H1 (cell line): Measurements from ENCODE around the gene C5. TPM values are rescaled to one million over a fixed set of nuclear protein-coding genes. Genes with fewer than 3 reads are reported as not detected.

Experiments
- CHD7 ChIP-seq: fragments of 300-600 bp; sonication (generic); IDR thresholded peaks from 2 replicates; pipeline ENCODE4 v1.7.1; 2012; ENCODE audit warnings: low read length, moderate library complexity, mild to moderate bottlenecking, inconsistent platforms; ENCODE audit not compliant: insufficient replicate concordance
- GABPA ChIP-seq: IDR thresholded peaks from 2 replicates; pipeline ENCODE4 v1.6.1; 2011; ENCODE audit warnings: mild to moderate bottlenecking, low read length, moderate library complexity, borderline replicate concordance; ENCODE audit not compliant: insufficient read depth
- HDAC2 ChIP-seq, 2 experiments: fragments of 300-600 bp in 1 of 2; sonication (generic) in 1 of 2; IDR thresholded peaks; 2 replicates each; pipeline ENCODE4 v1.6.1; 2011 to 2012; ENCODE audit warnings: low read depth in 2 of 2, low read length in 2 of 2, mild to moderate bottlenecking in 2 of 2, moderate library complexity in 2 of 2, borderline replicate concordance in 1 of 2, inconsistent platforms in 1 of 2
- POLR2A ChIP-seq, 2 experiments: IDR thresholded peaks; 1 replicate in 1 of 2; 2 replicates in 1 of 2; pipeline ENCODE4 v1.6.1; 2011; ENCODE audit warnings: low read depth in 2 of 2, low read length in 2 of 2, mild to moderate bottlenecking in 2 of 2; ENCODE audit errors: control extremely low read depth in 1 of 2
- polyA plus RNA-seq, 7 experiments: library from polyadenylated mRNA; depleted of rRNA in 3 of 7; stranded (reverse) in 5 of 7; unstranded in 2 of 7; fragments of >200 nt in 5 of 7; fragments of 200-250 nt in 2 of 7; gene quantifications; 1 replicate in 5 of 7; 2 replicates in 1 of 7; 4 replicates in 1 of 7; pipeline versions ENCODE4 v1.2.1 to v1.2.3, GENCODE V29; 2011 to 2013; ENCODE audit warnings: missing spikeins in 2 of 7, mixed read lengths in 2 of 7
- total RNA-seq: library from RNA; stranded (reverse); fragmentation: NEBNext Ultra II Directional; extraction: Animal tissue kit (Norgen Biotek cat#: 25700); gene quantifications from 2 replicates; pipeline ENCODE4 v1.2.1, GENCODE V29; 2021

Gene C5
- total and polyA plus RNA-seq, 2 of the 8 experiments (the other 6 are each of a cell fraction or from before 2014, with no cell fraction given), result 0.24 to 0.35 TPM

DNA sequence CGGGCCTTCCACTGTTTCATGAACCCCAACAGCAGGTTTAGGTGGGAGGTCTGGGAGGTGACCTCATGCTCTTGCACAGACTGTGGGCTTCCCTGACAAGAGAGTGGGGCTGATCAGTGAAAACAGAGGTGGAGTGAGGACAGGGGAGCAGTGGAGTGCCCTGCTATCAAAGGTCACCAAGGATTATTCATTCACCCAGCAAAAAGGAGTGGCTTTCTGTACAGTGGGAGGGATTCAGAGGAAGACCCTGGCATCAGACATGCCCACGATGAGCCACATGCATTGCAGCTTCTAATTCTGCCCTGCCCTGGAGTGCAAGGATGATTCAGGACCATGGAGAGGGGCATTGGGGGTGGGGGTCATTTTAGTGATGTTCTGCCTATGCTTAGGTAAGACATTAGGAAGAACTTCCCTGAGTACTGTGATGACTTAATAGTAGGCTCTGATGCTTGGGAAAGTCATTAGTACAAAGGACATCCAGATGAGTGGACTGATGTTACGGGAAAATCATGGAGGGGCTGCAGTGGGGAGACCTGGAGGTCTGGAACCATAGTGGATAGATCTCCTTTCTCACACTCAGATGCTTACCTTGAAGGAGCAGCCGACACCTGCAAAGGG is 136.3 kb downstream of the C5 start (continued):
- TF ChIP-seq HDAC2 (IDR thresholded peaks at IDR 0.05; ENCODE audit: borderline replicate concordance in 1 of 2, low read depth in 2 of 2, low read length in 2 of 2) (no peak), GABPA (no peak), POLR2A (IDR thresholded peaks at IDR 0.05; ENCODE audit: control extremely low read depth in 1 of 2, low read depth in 2 of 2, low read length in 2 of 2) (no peak), CHD7 (no peak)
